HCT116 (cell line): ENCODE measurements around the gene CUEDC1. TPM values are rescaled to one million over a fixed set of nuclear protein-coding genes. Genes with fewer than 3 reads are reported as not detected.

ENCODE experiments used
- ATAC-seq: fragments of 200-7000 bp; cut with Tn5 transposase; 2 replicates; pipeline ENCODE4 v1.9.1; 2020; ENCODE audit warnings: mild to moderate bottlenecking, moderate library complexity
- BruUV-seq: library from RNA; stranded (reverse); fragments of 400-500 nt; replicated peaks from 2 replicates; lab custom pipeline; 2021; lab: Mats Ljungman, UMichigan
- CTCF ChIA-PET: fragments of 300-600 bp; sonication (Branson Sonifier 250); formaldehyde crosslinking; loops from one replicate; lab custom pipeline; 2021; ENCODE audit warnings: antibody characterized with exemption; lab: Charles Lee
- POLR2A ChIA-PET: fragments of 300-600, 350-600 bp; sonication (Branson Sonifier 250); formaldehyde crosslinking; loops from one replicate; lab custom pipeline; 2021; ENCODE audit warnings: antibody characterized with exemption; lab: Charles Lee
- RAD21 ChIA-PET, 2 experiments: fragments of 300-600 bp; sonication (Branson Sonifier 250); formaldehyde crosslinking; loops; one replicate each; lab custom pipeline; 2023; ENCODE audit warnings: low total read pairs in 2 of 2; ENCODE audit not compliant: uncharacterized antibody in 2 of 2, unreplicated experiment in 2 of 2, low non-redundant PET in 1 of 2; lab: Charles Lee
- DNase-seq: peaks from one replicate; pipeline ENCODE4 v3.0.0-alpha.2; 2010; ENCODE audit warnings: low read depth, low spot score
- H2AFZ ChIP-seq: fragments of 200-600 bp; shearing (Covaris generic), sonication (generic); 2 replicates; pipeline ENCODE4 v1.6.1; 2017; ENCODE audit warnings: low read depth, mixed run types, mixed read lengths, antibody characterized with exemption, low read length; ENCODE audit not compliant: poor library complexity, severe bottlenecking
- H3K27ac ChIP-seq: 2 replicates; pipeline ENCODE4 v1.5.1; 2012; ENCODE audit warnings: low read depth, low read length
- H3K27me3 ChIP-seq: fragments of 200-600 bp; sonication (generic); 2 replicates; pipeline ENCODE4 v1.6.1; 2016; ENCODE audit warnings: mixed run types, low read length, mixed read lengths; ENCODE audit not compliant: insufficient read depth
- H3K36me3 ChIP-seq, 2 experiments: fragments of 200-500 bp in 1 of 2; fragments of 200-600 bp in 1 of 2; sonication (Bioruptor generic) in 1 of 2; sonication (generic) in 1 of 2; 2 replicates each; pipeline versions ENCODE4 v1.5.1 to v1.6.1; 2014 to 2016; ENCODE audit warnings: low read length in 2 of 2, inconsistent platforms in 1 of 2, mixed read lengths in 1 of 2, mixed run types in 1 of 2; ENCODE audit not compliant: insufficient read depth in 2 of 2, control insufficient read depth in 1 of 2
- H3K4me1 ChIP-seq, 2 experiments: fragments of 200-600 bp in 1 of 2; sonication (generic) in 1 of 2; 2 replicates each; pipeline versions ENCODE4 v1.5.1 to v1.6.1; 2012 to 2017; ENCODE audit warnings: low read length in 2 of 2, inconsistent platforms in 1 of 2, mild to moderate bottlenecking in 1 of 2, mixed read lengths in 1 of 2, mixed run types in 1 of 2, moderate library complexity in 1 of 2; ENCODE audit not compliant: insufficient read depth in 2 of 2, control insufficient read depth in 1 of 2
- H3K4me2 ChIP-seq: fragments of 200-600 bp; sonication (generic); 2 replicates; pipeline ENCODE4 v1.6.1; 2017; ENCODE audit warnings: mixed run types, low read length, mixed read lengths
- H3K4me3 ChIP-seq, 2 experiments: fragments of 200-600 bp in 1 of 2; sonication (generic) in 1 of 2; replicated peaks in 1 of 2; 2 replicates each; pipeline ENCODE4 v1.5.1; 2011 to 2016; ENCODE audit warnings: low read length in 2 of 2, control low read depth in 1 of 2, low read depth in 1 of 2, mild to moderate bottlenecking in 1 of 2, mixed read lengths in 1 of 2, mixed run types in 1 of 2
- H3K79me2 ChIP-seq: fragments of 200-600 bp; sonication (generic); 2 replicates; pipeline ENCODE4 v1.6.1; 2017; ENCODE audit warnings: mild to moderate bottlenecking, mixed run types, low read length, moderate library complexity, mixed read lengths; ENCODE audit not compliant: insufficient read depth
- H3K9ac ChIP-seq: fragments of 200-600 bp; sonication (generic); 2 replicates; pipeline ENCODE4 v1.6.1; 2016; ENCODE audit warnings: low read length, mixed read lengths
- H3K9me2 ChIP-seq: fragments of 200-600 bp; sonication (generic), shearing (Covaris generic); 2 replicates; pipeline ENCODE4 v1.6.1; 2017; ENCODE audit warnings: mixed run types, mild to moderate bottlenecking, moderate library complexity; ENCODE audit not compliant: insufficient read depth
- H3K9me3 ChIP-seq, 2 experiments: fragments of 200-500 bp in 1 of 2; fragments of 200-600 bp in 1 of 2; sonication (Bioruptor generic) in 1 of 2; sonication (generic) in 1 of 2; 2 replicates each; pipeline ENCODE4 v1.6.1; 2014 to 2017; ENCODE audit warnings: low read length in 2 of 2, mixed read lengths in 2 of 2, inconsistent platforms in 1 of 2, low read depth in 1 of 2, mild to moderate bottlenecking in 1 of 2, mixed run types in 1 of 2, moderate library complexity in 1 of 2; ENCODE audit not compliant: control insufficient read depth in 1 of 2, insufficient read depth in 1 of 2
- H4K20me1 ChIP-seq: fragments of 200-600 bp; sonication (generic), shearing (Covaris generic); 2 replicates; pipeline ENCODE4 v1.6.1; 2017; ENCODE audit warnings: mixed run types, mild to moderate bottlenecking, moderate library complexity; ENCODE audit not compliant: insufficient read depth
- CBX3 ChIP-seq: IDR thresholded peaks from 2 replicates; pipeline ENCODE4 v1.6.1; 2012; ENCODE audit warnings: low read depth
- CEBPB ChIP-seq: IDR thresholded peaks from 2 replicates; pipeline ENCODE4 v1.6.1; 2012; ENCODE audit warnings: low read depth
- EZH2 ChIP-seq: fragments of 200-600 bp; sonication (generic); IDR thresholded peaks from 2 replicates; pipeline ENCODE4 v1.6.1; 2017; ENCODE audit warnings: antibody characterized with exemption, mixed run types
- FOSL1 ChIP-seq: IDR thresholded peaks from 2 replicates; pipeline ENCODE4 v1.6.1; 2012; ENCODE audit warnings: low read depth
- JUND ChIP-seq: IDR thresholded peaks from 2 replicates; pipeline ENCODE4 v1.6.1; 2012
- POLR2A ChIP-seq: IDR thresholded peaks from 2 replicates; pipeline ENCODE4 v1.7.0; 2011; ENCODE audit warnings: borderline replicate concordance; ENCODE audit not compliant: insufficient read depth, insufficient read length; ENCODE audit errors: extremely low read depth
- SIN3A ChIP-seq: IDR thresholded peaks from 2 replicates; pipeline ENCODE4 v1.6.1; 2012; ENCODE audit warnings: low read depth
- SP1 ChIP-seq: IDR thresholded peaks from 2 replicates; pipeline ENCODE4 v1.6.1; 2012; ENCODE audit warnings: low read depth
- YY1 ChIP-seq: IDR thresholded peaks from 2 replicates; pipeline ENCODE4 v1.6.1; 2011; ENCODE audit warnings: low read length, low read depth, moderate library complexity, mild to moderate bottlenecking; ENCODE audit not compliant: insufficient replicate concordance; ENCODE audit errors: extremely low read depth
- ZFX ChIP-seq: fragments of 450-650 bp; IDR thresholded peaks from 2 replicates; pipeline ENCODE4 v1.6.1; 2017
- ZNF274 ChIP-seq: fragments of 200-500 bp; sonication (Bioruptor generic); IDR thresholded peaks from 2 replicates; pipeline ENCODE4 v1.6.1; 2014; ENCODE audit warnings: mild to moderate bottlenecking, low read depth, low read length, inconsistent platforms
- intact Hi-C: fragments of 100-400 bp; cut with micrococcal nuclease; formaldehyde crosslinking; loops from 2 replicates; pipeline ENCODE4 v1.10.0; 2022
- total RNA-seq: library from RNA; stranded (reverse); gene quantifications from one replicate; pipeline ENCODE4 v1.2.1, GENCODE V29; 2021; ENCODE audit not compliant: unreplicated experiment
- TF ChIP-seq, protein P1 (sequence below), 3 experiments: fragments of 200-600 bp in 1 of 3; sonication (generic) in 1 of 3; IDR thresholded peaks in 2 of 3; conservative IDR thresholded peaks in 1 of 3; 2 replicates each; pipeline ENCODE4 v1.5.1; 2012 to 2017; ENCODE audit warnings: low read depth in 2 of 3, low read length in 2 of 3, antibody characterized with exemption in 1 of 3, borderline replicate concordance in 1 of 3, control low read depth in 1 of 3, mild to moderate bottlenecking in 1 of 3, mixed read lengths in 1 of 3, mixed run types in 1 of 3, moderate library complexity in 1 of 3; ENCODE audit not compliant: insufficient read depth in 1 of 3
- TF ChIP-seq, protein P2 (sequence below): IDR thresholded peaks from 2 replicates; pipeline ENCODE4 v1.6.1; 2012
- TF ChIP-seq, protein P3 (sequence below): IDR thresholded peaks from 2 replicates; pipeline ENCODE4 v1.6.1; 2011; ENCODE audit warnings: mild to moderate bottlenecking, low read length, moderate library complexity; ENCODE audit not compliant: insufficient replicate concordance; ENCODE audit errors: extremely low read depth
- TF ChIP-seq, protein P4 (sequence below): IDR thresholded peaks from 2 replicates; pipeline ENCODE4 v1.6.1; 2012

CUEDC1 gene
- total RNA-seq, 1 experiment from 2014 or later: 60.2 TPM

DNA sequence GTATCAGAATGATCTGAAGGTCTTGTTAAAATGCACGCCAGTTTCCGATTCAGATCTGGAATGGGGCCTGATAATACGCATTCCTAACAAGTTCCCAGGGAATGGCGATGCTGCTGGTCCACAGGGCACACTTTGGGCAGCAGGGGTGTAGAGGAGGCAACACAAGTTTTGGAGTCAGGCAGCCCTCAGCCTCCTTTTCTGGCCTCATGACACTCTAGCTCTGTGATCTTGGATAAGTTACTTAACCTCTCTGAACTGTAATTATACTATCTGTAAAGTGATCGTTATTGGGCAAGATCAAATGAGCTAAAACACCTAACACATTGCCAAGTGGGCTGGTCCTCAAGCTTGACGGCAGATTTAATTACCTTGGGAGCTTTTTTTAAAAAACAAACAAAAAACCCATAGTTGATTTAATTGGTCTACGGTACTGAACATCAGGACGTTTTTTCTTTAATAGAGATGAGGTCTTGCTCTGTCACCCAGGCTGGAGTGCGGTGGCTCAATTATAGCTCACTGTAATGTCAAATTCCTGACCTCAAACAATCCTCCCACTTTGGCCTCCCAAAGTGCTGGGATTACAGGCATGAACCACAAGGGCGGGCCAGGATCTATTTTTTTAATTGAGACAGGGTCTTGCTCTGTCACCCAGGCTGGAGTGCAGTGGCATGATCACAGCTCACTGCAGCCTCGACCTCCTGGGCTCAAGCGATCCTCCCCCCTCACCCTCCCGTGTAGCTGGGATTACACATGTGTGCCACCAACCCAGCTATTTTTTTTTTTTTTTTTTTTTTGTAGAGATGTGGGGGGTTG is 95.4 kb downstream of the CUEDC1 start:
- POLR2A ChIA-PET: interaction anchor here (0.6 to 4.2 kb wide), 13 partner anchors 9 to 194 kb away, joined by 3 to 53 read pairs (median 8); partner anchors contain the start of genes CUEDC1, MRPS23 and SRSF1
- Histone ChIP-seq H3K79me2 (no peaks in the 10 kb centered on the region), H3K4me2 (peak overlapping the region; percentile 86), H3K27ac (peak overlapping the region; percentile 79), H3K27me3 (no peaks in the 10 kb centered on the region), H3K4me3 (peak overlapping the region in 1 of 2 experiments; percentile 51; a peak in 1 of 4 replicates), H2AFZ (no peak overlapping the region), H3K9me3 (no peaks in the 10 kb centered on the region), H3K9me2 (no peaks in the 10 kb centered on the region), H3K9ac (peak overlapping the region; percentile 59), H4K20me1 (no peaks in the 10 kb centered on the region), H3K36me3 (no peaks in the 10 kb centered on the region), H3K4me1 (peaks cover 54 to 80% of the 10 kb centered on the region in 2 experiments)
- intact Hi-C loops: loop anchor here (2.0 kb wide), 1 partner anchor 93 kb away; no protein-coding TSS in a partner anchor
- RAD21 ChIA-PET: interaction anchor here (0.6 to 2.3 kb wide), 28 partner anchors 10 to 253 kb away, joined by 3 to 18 read pairs (median 5); partner anchors contain the start of genes MRPS23 (in 2 of the 2), DYNLL2 (in 1 of the 2) and SRSF1 (in 1 of the 2)
- DNase-seq (no peak), ATAC-seq (no peak)
- TF ChIP-seq ZNF274 (no peak), POLR2A (no peak), FOSL1 (no peak), JUND (no peak), SIN3A (no peak), CBX3 (no peak), SP1 (no peak), CEBPB (no peak), YY1 (no peak), ZFX (no peak), EZH2 (no peak)
- TF ChIP-seq, protein P1, sequence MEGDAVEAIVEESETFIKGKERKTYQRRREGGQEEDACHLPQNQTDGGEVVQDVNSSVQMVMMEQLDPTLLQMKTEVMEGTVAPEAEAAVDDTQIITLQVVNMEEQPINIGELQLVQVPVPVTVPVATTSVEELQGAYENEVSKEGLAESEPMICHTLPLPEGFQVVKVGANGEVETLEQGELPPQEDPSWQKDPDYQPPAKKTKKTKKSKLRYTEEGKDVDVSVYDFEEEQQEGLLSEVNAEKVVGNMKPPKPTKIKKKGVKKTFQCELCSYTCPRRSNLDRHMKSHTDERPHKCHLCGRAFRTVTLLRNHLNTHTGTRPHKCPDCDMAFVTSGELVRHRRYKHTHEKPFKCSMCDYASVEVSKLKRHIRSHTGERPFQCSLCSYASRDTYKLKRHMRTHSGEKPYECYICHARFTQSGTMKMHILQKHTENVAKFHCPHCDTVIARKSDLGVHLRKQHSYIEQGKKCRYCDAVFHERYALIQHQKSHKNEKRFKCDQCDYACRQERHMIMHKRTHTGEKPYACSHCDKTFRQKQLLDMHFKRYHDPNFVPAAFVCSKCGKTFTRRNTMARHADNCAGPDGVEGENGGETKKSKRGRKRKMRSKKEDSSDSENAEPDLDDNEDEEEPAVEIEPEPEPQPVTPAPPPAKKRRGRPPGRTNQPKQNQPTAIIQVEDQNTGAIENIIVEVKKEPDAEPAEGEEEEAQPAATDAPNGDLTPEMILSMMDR (IDR thresholded peaks at IDR 0.05 in 2 of 3, conservative IDR thresholded peaks at IDR 0.05 in 1 of 3; ENCODE audit: borderline replicate concordance in 1 of 3, insufficient read depth in 1 of 3, low read depth in 2 of 3, low read length in 2 of 3): no peak
- TF ChIP-seq, protein P2, sequence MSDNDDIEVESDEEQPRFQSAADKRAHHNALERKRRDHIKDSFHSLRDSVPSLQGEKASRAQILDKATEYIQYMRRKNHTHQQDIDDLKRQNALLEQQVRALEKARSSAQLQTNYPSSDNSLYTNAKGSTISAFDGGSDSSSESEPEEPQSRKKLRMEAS: no peak
- TF ChIP-seq, protein P3, sequence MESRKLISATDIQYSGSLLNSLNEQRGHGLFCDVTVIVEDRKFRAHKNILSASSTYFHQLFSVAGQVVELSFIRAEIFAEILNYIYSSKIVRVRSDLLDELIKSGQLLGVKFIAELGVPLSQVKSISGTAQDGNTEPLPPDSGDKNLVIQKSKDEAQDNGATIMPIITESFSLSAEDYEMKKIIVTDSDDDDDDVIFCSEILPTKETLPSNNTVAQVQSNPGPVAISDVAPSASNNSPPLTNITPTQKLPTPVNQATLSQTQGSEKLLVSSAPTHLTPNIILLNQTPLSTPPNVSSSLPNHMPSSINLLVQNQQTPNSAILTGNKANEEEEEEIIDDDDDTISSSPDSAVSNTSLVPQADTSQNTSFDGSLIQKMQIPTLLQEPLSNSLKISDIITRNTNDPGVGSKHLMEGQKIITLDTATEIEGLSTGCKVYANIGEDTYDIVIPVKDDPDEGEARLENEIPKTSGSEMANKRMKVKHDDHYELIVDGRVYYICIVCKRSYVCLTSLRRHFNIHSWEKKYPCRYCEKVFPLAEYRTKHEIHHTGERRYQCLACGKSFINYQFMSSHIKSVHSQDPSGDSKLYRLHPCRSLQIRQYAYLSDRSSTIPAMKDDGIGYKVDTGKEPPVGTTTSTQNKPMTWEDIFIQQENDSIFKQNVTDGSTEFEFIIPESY: no peak
- TF ChIP-seq, protein P4, sequence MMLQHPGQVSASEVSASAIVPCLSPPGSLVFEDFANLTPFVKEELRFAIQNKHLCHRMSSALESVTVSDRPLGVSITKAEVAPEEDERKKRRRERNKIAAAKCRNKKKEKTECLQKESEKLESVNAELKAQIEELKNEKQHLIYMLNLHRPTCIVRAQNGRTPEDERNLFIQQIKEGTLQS: no peak
- CTCF ChIA-PET: interaction anchor here (0.6 to 12.4 kb wide), 18 partner anchors 9 to 313 kb away, joined by 3 to 288 read pairs (median 6); partner anchors contain the start of genes MRPS23, SRSF1 and VEZF1
- BruUV-seq: TSS peak; percentile 11
